Upper lobe of left lung (tissue), 6 donors: ENCODE data around the gene SPRED2. TPM values are rescaled to one million over a fixed set of nuclear protein-coding genes. Genes with fewer than 3 reads are reported as not detected.
A peak's percentile ranks its signal among the peaks of the same experiment; 100 is the strongest.

ENCODE experiments used
- ATAC-seq, 2 donors: fragments of 200-7000 bp; cut with Tn5 transposase; one replicate each; pipeline ENCODE4 v1.9.1; 2022; ENCODE audit warnings: mild to moderate bottlenecking in 2 of 2, moderate library complexity in 2 of 2; ENCODE audit not compliant: low FRiP score in 2 of 2
- DNase-seq, 2 donors: peaks; one replicate each; pipeline ENCODE4 v3.0.0-alpha.2; 2019 to 2020
- H3K27ac ChIP-seq, 4 donors: fragments of 200-600 bp; sonication (generic); one replicate each; pipeline ENCODE4 v1.5.1; 2016 to 2019
- H3K27me3 ChIP-seq, 4 donors: fragments of 200-600 bp; sonication (generic); one replicate each; pipeline ENCODE4 v1.5.1; 2017 to 2019
- H3K36me3 ChIP-seq, 4 donors: fragments of 200-600 bp; sonication (generic); one replicate each; pipeline ENCODE4 v1.5.1; 2016 to 2019
- H3K4me1 ChIP-seq, 4 donors: fragments of 200-600 bp; sonication (generic); one replicate each; pipeline ENCODE4 v1.5.1; 2018 to 2019
- H3K4me3 ChIP-seq, 4 donors: fragments of 200-600 bp; sonication (generic); one replicate each; pipeline ENCODE4 v1.5.1; 2017 to 2019; ENCODE audit warnings: mild to moderate bottlenecking in 2 of 4, moderate library complexity in 1 of 4
- H3K9me3 ChIP-seq, 4 donors: fragments of 200-600 bp; sonication (generic); one replicate each; pipeline ENCODE4 v1.5.1; 2018 to 2019
- EP300 ChIP-seq, 4 donors: sonication (generic); formaldehyde crosslinking; IDR thresholded peaks; one replicate each; pipeline ENCODE4 v1.5.1; 2017; ENCODE audit warnings: antibody characterized with exemption in 4 of 4, control low read depth in 2 of 4
- POLR2A ChIP-seq, 4 donors: fragments of 450-650 bp; IDR thresholded peaks; one replicate each; pipeline ENCODE4 v1.5.1; 2016 to 2017; ENCODE audit warnings: antibody characterized with exemption in 4 of 4, mild to moderate bottlenecking in 2 of 4
- POLR2AphosphoS5 ChIP-seq, 2 donors: sonication (generic); formaldehyde crosslinking; IDR thresholded peaks; one replicate each; pipeline ENCODE4 v1.5.1; 2017; ENCODE audit warnings: antibody characterized with exemption in 2 of 2
- WGBS, 2 donors: methylation state at CpG; one replicate each; pipeline ENCODE4 v1.1.5; 2017 to 2018; 5-methylcytosine and 5-hydroxymethylcytosine counted together
- total RNA-seq, 6 donors: library from RNA; depleted of rRNA in 4 of 6; stranded (reverse); fragments of >200 nt in 4 of 6; gene quantifications; one replicate each; pipeline versions ENCODE4 v1.1.0 to v1.2.1, GENCODE V29; 2016 to 2021
- TF ChIP-seq, protein P1 (sequence below), 6 experiments: fragments of 450-650 bp in 4 of 6; fragments of 200-600 bp in 2 of 6; sonication (generic) in 2 of 6; IDR thresholded peaks; one replicate each; pipeline ENCODE4 v1.5.1; 2016 to 2019; ENCODE audit warnings: antibody characterized with exemption in 6 of 6
- donor health status: DM: no; HTN: no; CAD: no; lungs with moderate emphysema.
- donor health status: DM: no; HTN: yes; CAD: no; lungs with severe emphysema.

The SPRED2 gene
- total RNA-seq, 6 donors from 2014 or later: 15.7 to 53.0 (median 38.1) TPM

DNA sequence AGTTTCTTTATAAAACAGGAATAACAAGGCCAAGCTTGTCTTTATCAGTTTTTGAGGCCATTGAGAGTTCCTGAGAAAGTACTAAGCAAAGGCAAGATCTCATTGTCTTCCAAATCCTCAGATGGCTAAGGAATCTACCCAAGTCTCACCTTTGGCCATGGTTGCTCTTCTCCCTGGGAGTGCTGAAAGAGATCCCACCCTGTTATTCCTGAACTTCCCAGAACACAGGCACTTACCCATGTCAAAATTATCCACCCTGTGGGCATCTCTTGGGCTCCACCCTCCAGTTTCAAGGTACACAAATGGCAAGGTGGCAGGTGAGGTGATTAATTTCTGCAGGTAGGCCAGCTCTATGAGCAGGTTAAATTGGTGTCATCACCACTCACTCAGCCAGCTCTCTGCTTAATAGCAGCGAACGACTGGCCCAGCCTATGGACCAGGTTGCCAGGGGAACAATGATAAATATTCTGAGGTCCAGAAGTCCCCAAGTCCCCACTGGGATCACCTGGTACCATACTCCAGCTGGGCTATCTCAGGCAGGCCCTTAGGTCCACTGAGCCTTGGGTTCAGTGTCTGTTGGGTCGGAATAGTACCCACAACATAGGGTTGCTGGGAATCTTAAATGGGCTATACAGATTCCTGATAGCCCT lies 2.3 kb upstream of the SPRED2 start:
- ATAC-seq: no peak
- DNase-seq: no peak

DNA sequence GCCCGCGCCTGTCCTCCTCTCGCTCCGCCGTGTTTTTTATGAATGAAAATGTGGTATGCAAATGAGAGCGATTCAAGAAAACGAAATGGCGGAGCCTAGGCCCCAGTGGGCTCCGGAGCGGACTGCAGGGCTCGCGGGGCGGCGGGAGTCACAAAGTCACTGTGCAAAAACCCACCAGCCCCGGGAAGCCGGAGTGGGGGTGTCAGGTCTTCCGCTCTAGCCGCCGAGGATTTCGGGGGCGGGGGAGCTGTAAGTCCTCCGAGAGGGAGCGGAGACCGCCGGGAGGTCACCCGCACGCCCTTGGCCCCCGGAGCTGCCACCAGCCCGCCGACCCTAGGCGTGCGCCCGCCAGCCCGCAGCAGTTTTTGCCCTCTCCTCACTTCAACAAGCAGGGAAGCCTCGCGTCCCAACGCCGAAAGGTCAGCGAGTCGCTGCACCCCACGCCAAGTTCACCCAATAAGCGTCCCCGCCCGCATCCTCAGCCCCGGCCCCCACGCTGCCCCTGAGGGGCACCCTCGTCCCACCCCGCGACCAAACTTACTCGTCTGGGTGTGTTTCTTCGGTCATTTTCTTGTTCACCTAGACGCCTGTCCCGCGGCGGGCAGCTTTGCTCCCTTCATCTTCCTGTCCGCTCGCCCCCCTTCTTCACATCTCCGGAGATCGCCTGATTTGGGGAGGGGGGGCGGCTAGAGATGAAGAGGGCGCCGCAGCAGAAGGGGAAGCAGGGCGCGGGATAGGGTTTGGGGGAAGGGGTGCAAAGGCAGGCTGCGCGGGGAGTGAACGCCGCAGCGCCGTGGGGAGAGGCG lies 775 bp downstream of the SPRED2 start:
- ATAC-seq: peak in 1 of 2 donors; percentile 1
- Histone ChIP-seq H3K27ac (peak overlapping the region; percentile 93 to 96 (median 94)), H3K4me1 (peaks cover 11 to 42% (median 27%) of the 10 kb centered on the region in 4 donors), H3K27me3 (no peaks in the 10 kb centered on the region), H3K9me3 (no peaks in the 10 kb centered on the region), H3K4me3 (peak overlapping the region; percentile 51 to 94 (median 80)), H3K36me3 (no peaks in the 10 kb centered on the region)
- TF ChIP-seq EP300 (IDR thresholded peaks at IDR 0.05) (no peak), POLR2AphosphoS5 (IDR thresholded peaks at IDR 0.05) (no peak), POLR2A (IDR thresholded peaks at IDR 0.05) (peak in 1 of 4 donors; percentile 24)
- TF ChIP-seq, protein P1, sequence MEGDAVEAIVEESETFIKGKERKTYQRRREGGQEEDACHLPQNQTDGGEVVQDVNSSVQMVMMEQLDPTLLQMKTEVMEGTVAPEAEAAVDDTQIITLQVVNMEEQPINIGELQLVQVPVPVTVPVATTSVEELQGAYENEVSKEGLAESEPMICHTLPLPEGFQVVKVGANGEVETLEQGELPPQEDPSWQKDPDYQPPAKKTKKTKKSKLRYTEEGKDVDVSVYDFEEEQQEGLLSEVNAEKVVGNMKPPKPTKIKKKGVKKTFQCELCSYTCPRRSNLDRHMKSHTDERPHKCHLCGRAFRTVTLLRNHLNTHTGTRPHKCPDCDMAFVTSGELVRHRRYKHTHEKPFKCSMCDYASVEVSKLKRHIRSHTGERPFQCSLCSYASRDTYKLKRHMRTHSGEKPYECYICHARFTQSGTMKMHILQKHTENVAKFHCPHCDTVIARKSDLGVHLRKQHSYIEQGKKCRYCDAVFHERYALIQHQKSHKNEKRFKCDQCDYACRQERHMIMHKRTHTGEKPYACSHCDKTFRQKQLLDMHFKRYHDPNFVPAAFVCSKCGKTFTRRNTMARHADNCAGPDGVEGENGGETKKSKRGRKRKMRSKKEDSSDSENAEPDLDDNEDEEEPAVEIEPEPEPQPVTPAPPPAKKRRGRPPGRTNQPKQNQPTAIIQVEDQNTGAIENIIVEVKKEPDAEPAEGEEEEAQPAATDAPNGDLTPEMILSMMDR (IDR thresholded peaks at IDR 0.05): no peak
- WGBS, 2 donors: 0% methylated on average over 53 to 55 of the region's 71 CpGs
- peak; percentile 48 to 88 for DNase-seq

More for the DNA sequence above, 2.3 kb upstream of the SPRED2 start:
- Histone ChIP-seq H3K27me3 (no peaks in the 10 kb centered on the region), H3K4me1 (peaks cover 20 to 42% (median 33%) of the 10 kb centered on the region in 4 donors), H3K9me3 (no peaks in the 10 kb centered on the region), H3K4me3 (peak overlapping the region in 1 of 4 donors; percentile 79), H3K27ac (peak overlapping the region in 2 of 4 donors; percentile 93 to 96), H3K36me3 (no peaks in the 10 kb centered on the region)
- WGBS, 2 donors: 70 to 89% methylated on average over 1 to 3 of the region's 3 CpGs
- TF ChIP-seq, protein P1 (IDR thresholded peaks at IDR 0.05): no peak

DNA sequence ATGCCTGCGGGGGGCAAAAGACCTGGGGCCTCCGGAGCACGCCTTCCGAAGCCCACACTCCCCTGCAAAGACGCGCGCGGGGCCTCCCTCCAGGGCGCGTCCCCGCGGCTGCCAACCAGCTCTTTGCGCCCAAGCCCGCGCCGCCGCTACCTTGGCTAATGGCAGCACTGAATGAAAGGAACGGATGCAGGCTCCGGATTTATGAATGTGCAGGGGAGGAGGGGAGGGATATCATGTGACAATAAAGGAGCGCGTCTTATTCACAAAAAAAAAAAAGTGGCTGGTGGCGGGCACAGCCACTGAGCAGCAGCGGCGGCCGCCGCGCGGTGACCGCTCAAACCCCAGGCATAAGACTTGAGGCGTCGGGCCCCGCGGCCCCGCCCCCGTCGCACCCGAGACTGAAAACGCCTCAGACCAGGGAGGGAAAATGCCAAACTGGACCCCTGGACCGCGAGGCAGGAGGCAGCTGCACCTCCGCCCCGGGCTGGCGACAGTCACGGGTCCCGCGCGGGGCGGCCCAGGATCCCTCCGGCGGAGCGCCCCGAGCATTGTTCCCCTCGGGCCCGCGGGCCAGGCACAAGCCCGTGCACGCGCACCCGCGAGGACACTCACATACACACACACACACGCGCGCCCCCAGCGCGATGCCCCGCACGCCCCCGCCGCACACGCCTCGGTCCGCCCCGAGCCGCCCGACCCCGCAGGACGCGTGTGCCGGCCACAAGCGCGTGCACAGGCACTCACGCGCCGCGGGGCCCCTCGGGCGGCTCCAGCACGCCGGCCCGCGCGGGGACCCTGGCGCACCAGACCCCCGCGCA lies 1.6 kb downstream of the SPRED2 start:
- Histone ChIP-seq H3K36me3 (no peaks in the 10 kb centered on the region), H3K4me1 (peaks cover 12 to 41% (median 26%) of the 10 kb centered on the region in 4 donors), H3K27me3 (no peaks in the 10 kb centered on the region), H3K4me3 (peak overlapping the region; percentile 51 to 94 (median 80)), H3K9me3 (no peaks in the 10 kb centered on the region), H3K27ac (peak overlapping the region; percentile 93 to 96 (median 94))
- peak; percentile 63 to 94 for DNase-seq
- ATAC-seq: peak; percentile 9 to 22
- WGBS, 2 donors: 0 to 3% methylated on average over 24 to 45 of the region's 95 CpGs
- TF ChIP-seq, protein P1 (IDR thresholded peaks at IDR 0.05): peak in 4 of 6 experiments; percentile 9 to 18 (median 12)
- TF ChIP-seq POLR2A (IDR thresholded peaks at IDR 0.05) (peak in 1 of 4 donors; percentile 20), POLR2AphosphoS5 (IDR thresholded peaks at IDR 0.05) (no peak)

DNA sequence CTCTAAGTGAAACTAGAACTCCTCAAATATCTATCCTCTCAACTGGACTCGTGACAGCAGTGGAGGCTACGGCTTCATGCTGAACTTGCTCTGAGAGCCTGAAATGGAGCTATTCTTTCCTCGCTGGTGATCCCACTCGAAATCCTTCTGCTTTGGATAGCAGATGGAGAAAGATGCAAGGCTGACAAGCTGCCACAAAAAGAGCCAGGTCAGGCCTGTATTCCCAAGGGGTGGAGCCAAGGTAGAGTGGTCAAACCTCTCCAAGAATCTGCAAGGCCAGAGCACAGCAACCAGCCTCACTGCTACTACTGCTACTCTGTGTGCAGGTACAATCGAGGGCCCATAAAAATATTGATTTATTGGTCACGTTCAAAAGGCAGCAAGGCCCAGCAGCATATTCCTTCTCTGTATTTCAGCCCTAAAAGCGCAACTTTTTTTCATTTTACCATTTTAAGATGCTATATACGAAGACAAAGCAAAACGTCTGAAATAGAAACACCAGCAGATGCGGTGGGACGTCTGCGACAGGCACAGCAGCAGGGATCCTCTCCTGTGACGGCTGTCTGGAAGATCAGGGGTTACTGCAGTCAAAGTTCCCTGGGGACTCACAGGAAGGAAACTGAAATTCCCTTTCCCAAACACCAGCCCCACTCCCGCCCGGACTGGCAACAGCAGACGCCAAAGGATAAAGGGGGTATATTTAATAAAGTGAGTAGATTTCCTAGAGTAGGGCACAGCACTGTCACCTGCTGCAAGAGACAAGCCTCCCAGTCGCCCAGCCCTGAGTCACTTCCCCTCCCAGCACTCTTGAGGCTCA lies 2.4 kb downstream of the SPRED2 start:
- no peaks in the 10 kb centered on the region for H3K9me3 ChIP-seq
- TF ChIP-seq POLR2AphosphoS5 (IDR thresholded peaks at IDR 0.05) (no peak), POLR2A (IDR thresholded peaks at IDR 0.05) (no peak), EP300 (IDR thresholded peaks at IDR 0.05) (no peak)
- TF ChIP-seq, protein P1 (IDR thresholded peaks at IDR 0.05): no peak
- 49 to 55% methylated on average over 17 of the region's 17 CpGs for whole genome bisulfite sequencing, 2 donors
- peak in 1 of 2 donors; percentile 3 for ATAC-seq
- no peaks in the 10 kb centered on the region for H3K27me3 ChIP-seq
- no peaks in the 10 kb centered on the region for H3K36me3 ChIP-seq
- H3K4me1 ChIP-seq: peaks cover 6 to 33% (median 18%) of the 10 kb centered on the region in 4 donors
- peak in 1 of 2 donors; percentile 40 for DNase-seq
- peak overlapping the region; percentile 93 to 96 (median 94) for H3K27ac ChIP-seq
- peak overlapping the region; percentile 51 to 94 (median 80) for H3K4me3 ChIP-seq
